Thoracic aorta (tissue), 2 donors: ENCODE data around the gene C5AR2. TPM values are rescaled to one million over a fixed set of nuclear protein-coding genes. Genes with fewer than 3 reads are reported as not detected.
"Not testable (repeated sequence)": the region's sequence is repeated elsewhere in the genome, so short reads cannot be mapped to it uniquely, and the experiment has no call there.

Experiments
- ATAC-seq: fragments of 150-250 bp; one replicate; pipeline ENCODE4 v1.8.0; 2017; ENCODE audit warnings: low read depth; ENCODE audit not compliant: insufficient number of reproducible peaks, low FRiP score
- DNase-seq: peaks from one replicate; pipeline ENCODE4 v3.0.0-alpha.2; 2020; ENCODE audit warnings: low spot score
- H3K27ac ChIP-seq, 2 donors: fragments of 200-600 bp; sonication (generic); 1 replicate in 1 of 2; 2 replicates in 1 of 2; pipeline ENCODE4 v1.5.1; 2016; ENCODE audit warnings: mild to moderate bottlenecking in 2 of 2, moderate library complexity in 2 of 2
- H3K27me3 ChIP-seq: fragments of 200-600 bp; sonication (generic); replicated peaks from 2 replicates; pipeline ENCODE4 v1.6.0; 2016; ENCODE audit warnings: mild to moderate bottlenecking; ENCODE audit not compliant: insufficient read depth
- H3K36me3 ChIP-seq: fragments of 200-600 bp; sonication (generic); one replicate; pipeline ENCODE4 v1.5.1; 2016
- H3K4me1 ChIP-seq, 2 donors: fragments of 200-600 bp; sonication (generic); 1 replicate in 1 of 2; 2 replicates in 1 of 2; pipeline versions ENCODE4 v1.5.1 to v1.6.0; 2016; ENCODE audit warnings: low read depth in 2 of 2, mild to moderate bottlenecking in 1 of 2; ENCODE audit not compliant: control insufficient read depth in 1 of 2
- H3K4me3 ChIP-seq: fragments of 200-600 bp; sonication (generic); 2 replicates; pipeline ENCODE4 v1.5.1; 2016; ENCODE audit warnings: mild to moderate bottlenecking
- H3K9me3 ChIP-seq: fragments of 200-600 bp; sonication (generic); 2 replicates; pipeline ENCODE4 v1.5.1; 2016
- CTCF ChIP-seq: fragments of 200-600 bp; sonication (generic); IDR thresholded peaks from one replicate; pipeline ENCODE4 v1.5.1; 2019; ENCODE audit warnings: antibody characterized with exemption
- total RNA-seq, 2 donors: library from RNA; depleted of rRNA; stranded (reverse); fragments of >200 nt; gene quantifications; one replicate each; pipeline versions ENCODE4 v1.1.0 to v1.2.3, GENCODE V29; 2016

The C5AR2 gene
- 10 to 100 TPM; 10.3 to 25.7 TPM for total RNA-seq

- Histone ChIP-seq H3K36me3 (no peaks in the 10 kb centered on the region), H3K27ac (peak within 1 kb of the TSS in 1 of 2 donors; percentile 44), H3K4me3 (peak within 1 kb of the TSS; percentile 41), H3K4me1 (peaks cover 0 to 11% of the 10 kb centered on the region in 2 donors), H3K27me3 (no peaks in the 10 kb centered on the region), H3K9me3 (no peaks in the 10 kb centered on the region)
- DNase-seq (no peak), ATAC-seq (no peak)
- TF ChIP-seq CTCF = no peak
These were observed at the start of gene C5AR2 for GRCh38 chr19:47331931-47332547. Gene C5AR2, plus strand, starts transcription at chr19:47332175. Its CDS starts 8,625 bp downstream, at chr19:47340800.

- no peak for DNase-seq
- H3K27ac ChIP-seq = no peak overlapping the region
- H3K9me3 ChIP-seq = no peaks in the 10 kb centered on the region
- TF ChIP-seq CTCF = no peak
- ATAC-seq = no peak
- H3K27me3 ChIP-seq = no peaks in the 10 kb centered on the region
- H3K4me1 ChIP-seq = peaks cover 0 to 45% of the 10 kb centered on the region in 2 donors
- no peaks in the 10 kb centered on the region for H3K36me3 ChIP-seq
- no peak overlapping the region for H3K4me3 ChIP-seq
These were observed 48.4 kb upstream of the C5AR2 start for GRCh38 chr19:47283405-47284059.

- Histone ChIP-seq H3K27ac (no peak overlapping the region), H3K4me3 (no peak overlapping the region), H3K36me3 (no peaks in the 10 kb centered on the region), H3K4me1 (peaks cover 0 to 43% of the 10 kb centered on the region in 2 donors), H3K27me3 (no peaks in the 10 kb centered on the region), H3K9me3 (no peaks in the 10 kb centered on the region)
- ATAC-seq (no peak), DNase-seq (no peak)
- TF ChIP-seq CTCF = peak; percentile 94
These were observed 47.6 kb upstream of the C5AR2 start for GRCh38 chr19:47284324-47284899.

- H3K27ac ChIP-seq = no peak overlapping the region
- no peaks in the 10 kb centered on the region for H3K4me1 ChIP-seq
- H3K36me3 ChIP-seq = peaks cover 6% of the 10 kb centered on the region
- peak; percentile 58 for DNase-seq
- no peak overlapping the region for H3K4me3 ChIP-seq
- H3K27me3 ChIP-seq = no peaks in the 10 kb centered on the region
- ATAC-seq = no peak
- peak; percentile 80 for TF ChIP-seq CTCF
- H3K9me3 ChIP-seq = no peaks in the 10 kb centered on the region
These were observed 35.9 kb upstream of the C5AR2 start for GRCh38 chr19:47296036-47296435.

GRCh38 chr19:47300867-47301266 lies 31.1 kb upstream of the C5AR2 start:
- H3K4me3 ChIP-seq, H3K27me3 ChIP-seq, DNase-seq, H3K27ac ChIP-seq, H3K4me1 ChIP-seq, ATAC-seq, H3K36me3 ChIP-seq, H3K9me3 ChIP-seq: not testable (repeated sequence)
